Heart left ventricle (tissue), 16 donors: ENCODE measurements around the gene KCNQ1. TPM values are rescaled to one million over a fixed set of nuclear protein-coding genes. Genes with fewer than 3 reads are reported as not detected.

Experiments used
- ATAC-seq, 4 donors: fragments of 200-7000 bp; cut with Tn5 transposase; one replicate each; pipeline ENCODE4 v1.9.1; 2020 to 2022; ENCODE audit warnings: moderate library complexity in 4 of 4, mild to moderate bottlenecking in 3 of 4, moderate number of reproducible peaks in 1 of 4
- DNase-seq, 5 donors: peaks; one replicate each; pipeline ENCODE4 v3.0.0-alpha.2; 2020
- H3K27ac ChIP-seq, 12 donors: fragments of 200-600 bp; sonication (generic) in 4 of 12; one replicate each; pipeline versions ENCODE4 v1.5.0 to v1.8.0; 2016 to 2022; ENCODE audit warnings: mild to moderate bottlenecking in 2 of 12
- H3K27me3 ChIP-seq, 9 donors: fragments of 200-600 bp; sonication (generic) in 2 of 9; one replicate each; pipeline versions ENCODE4 v1.5.1 to v1.8.0; 2016 to 2022; ENCODE audit warnings: mild to moderate bottlenecking in 3 of 9
- H3K36me3 ChIP-seq, 9 donors: fragments of 200-600 bp; sonication (generic) in 2 of 9; one replicate each; pipeline versions ENCODE4 v1.5.0 to v1.8.0; 2018 to 2022; ENCODE audit warnings: mild to moderate bottlenecking in 2 of 9
- H3K4me1 ChIP-seq, 12 donors: fragments of 200-600 bp; sonication (generic) in 4 of 12; one replicate each; pipeline versions ENCODE4 v1.5.0 to v1.8.0; 2016 to 2022; ENCODE audit warnings: mild to moderate bottlenecking in 3 of 12
- H3K4me3 ChIP-seq, 12 donors: fragments of 200-600 bp; sonication (generic) in 4 of 12; one replicate each; pipeline versions ENCODE4 v1.5.0 to v1.8.0; 2017 to 2022; ENCODE audit warnings: mild to moderate bottlenecking in 9 of 12, moderate library complexity in 4 of 12
- H3K9me3 ChIP-seq, 12 donors: fragments of 200-600 bp; sonication (generic) in 4 of 12; one replicate each; pipeline versions ENCODE4 v1.5.0 to v1.8.0; 2016 to 2022; ENCODE audit warnings: mild to moderate bottlenecking in 1 of 12
- POLR2A ChIP-seq, 2 donors: fragments of 450-650 bp; IDR thresholded peaks; one replicate each; pipeline ENCODE4 v1.6.1; 2017; ENCODE audit warnings: antibody characterized with exemption in 2 of 2, mild to moderate bottlenecking in 2 of 2, moderate library complexity in 2 of 2
- WGBS, 4 donors: extraction: QIAGEN DNeasy Blood & Tissue Kit in 2 of 4; methylation state at CpG; one replicate each; pipeline versions ENCODE4 v1.1.5 to v1.1.7; 2013 to 2018; 5-methylcytosine and 5-hydroxymethylcytosine counted together
- intact Hi-C, 10 donors: fragments of 100-400 bp; cut with DNase I; formaldehyde crosslinking; loops; one replicate each; pipeline versions ENCODE4 v1.11.1 to v1.14.2; 2022
- polyA plus RNA-seq, 2 donors: library from polyadenylated mRNA; stranded (reverse); fragments of 200-250 nt; gene quantifications; one replicate each; pipeline ENCODE4 v1.2.3, GENCODE V29; 2013
- total RNA-seq, 9 donors: library from RNA; depleted of rRNA in 2 of 9; stranded (reverse); fragments of >200 nt in 2 of 9; fragmentation: NEBNext Ultra II Directional in 3 of 9; extraction: Animal tissue kit (Norgen Biotek cat#: 25700) in 3 of 9; gene quantifications; one replicate each; pipeline versions ENCODE4 v1.1.0 to v1.2.4, GENCODE V29; 2016 to 2023
- TF ChIP-seq, protein P1 (sequence below), 12 donors: fragments of 200-600 bp; sonication (generic) in 4 of 12; IDR thresholded peaks; one replicate each; pipeline versions ENCODE4 v1.5.0 to v1.8.0; 2018 to 2022; ENCODE audit warnings: antibody characterized with exemption in 12 of 12, mild to moderate bottlenecking in 5 of 12
- donor health status: ischemic (EF 13 %, LVEDD 7.1; RV severe dilation, severe dysfunction).
- donor health status: healthy with polysubstance abuse.
- donor health status: DM: no; HTN: yes; CAD: no.
- donor health status: DM: no; HTN: no; CAD: no.
- donor health status: ischemic (EF 25% LVEDD 6.9; RV normal size, moderate dysfunction).
- donor health status: ischemic (EF 25% LVEDD 5.7; RV mildly dilated, moderate dysfunction).
- donor health status: healthy.
- donor health status: DM: yes; HTN: yes; CAD: no.
- donor health status: ischemic (EF 35%, LVEDD 5.7; RV mildly dilated, moderate dysfunction).
- donor health status: nonischemic (EF 11% LVEDD 7.7; RV severe dilation, severe dysfunction).
- donor health status: DM: yes; HTN: yes; CAD: no.
- donor health status: PGD.
- donor health status: ischemic (EF 29% LVEDD 5.4; RV normal size, mild dysfunction).
- donor health status: nonischemic (EF 23%, LVEDD 6.1; RV moderate dilation, normal function).

Gene KCNQ1
- total and polyA plus RNA-seq, 11 donors = 18.6 to 42.4 (median 31.4) TPM

DNA sequence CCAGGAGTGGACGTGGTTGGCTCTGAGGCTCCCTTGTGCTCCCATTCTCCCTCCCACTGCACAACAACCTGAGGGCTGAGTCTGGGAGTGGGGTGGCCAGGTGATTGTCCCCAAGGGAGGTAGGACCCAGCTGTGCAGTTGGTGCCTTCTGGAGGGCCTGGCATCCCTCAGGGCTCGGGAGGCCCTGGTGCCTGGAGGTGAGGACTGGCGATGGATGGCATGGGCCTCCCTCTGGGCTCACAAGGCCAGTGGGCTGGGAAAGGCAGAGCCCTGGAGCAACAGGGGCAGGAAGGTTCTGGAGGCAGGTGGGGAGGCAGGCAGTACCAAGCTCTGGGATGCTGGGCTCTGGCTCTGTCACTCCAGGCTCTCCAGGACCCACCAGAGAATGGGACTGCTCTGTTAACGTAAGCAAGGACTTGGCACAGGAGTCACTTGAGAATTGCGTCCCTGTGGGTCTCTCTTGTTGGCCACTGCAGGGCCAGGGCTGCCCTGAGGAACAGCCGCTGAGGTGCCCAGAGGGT lies 140.8 kb downstream of the KCNQ1 start:
- TF ChIP-seq, protein P1, sequence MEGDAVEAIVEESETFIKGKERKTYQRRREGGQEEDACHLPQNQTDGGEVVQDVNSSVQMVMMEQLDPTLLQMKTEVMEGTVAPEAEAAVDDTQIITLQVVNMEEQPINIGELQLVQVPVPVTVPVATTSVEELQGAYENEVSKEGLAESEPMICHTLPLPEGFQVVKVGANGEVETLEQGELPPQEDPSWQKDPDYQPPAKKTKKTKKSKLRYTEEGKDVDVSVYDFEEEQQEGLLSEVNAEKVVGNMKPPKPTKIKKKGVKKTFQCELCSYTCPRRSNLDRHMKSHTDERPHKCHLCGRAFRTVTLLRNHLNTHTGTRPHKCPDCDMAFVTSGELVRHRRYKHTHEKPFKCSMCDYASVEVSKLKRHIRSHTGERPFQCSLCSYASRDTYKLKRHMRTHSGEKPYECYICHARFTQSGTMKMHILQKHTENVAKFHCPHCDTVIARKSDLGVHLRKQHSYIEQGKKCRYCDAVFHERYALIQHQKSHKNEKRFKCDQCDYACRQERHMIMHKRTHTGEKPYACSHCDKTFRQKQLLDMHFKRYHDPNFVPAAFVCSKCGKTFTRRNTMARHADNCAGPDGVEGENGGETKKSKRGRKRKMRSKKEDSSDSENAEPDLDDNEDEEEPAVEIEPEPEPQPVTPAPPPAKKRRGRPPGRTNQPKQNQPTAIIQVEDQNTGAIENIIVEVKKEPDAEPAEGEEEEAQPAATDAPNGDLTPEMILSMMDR (IDR thresholded peaks at IDR 0.05) = no peak
- TF ChIP-seq POLR2A (IDR thresholded peaks at IDR 0.05) = no peak
- no peaks in the 10 kb centered on the region for H3K9me3 ChIP-seq
- peaks cover 0 to 15% (median 1%) of the 10 kb centered on the region in 12 donors for H3K4me1 ChIP-seq
- peak in 3 of 5 donors; percentile 4 to 17 (median 7) for DNase-seq
- H3K27ac ChIP-seq = no peak overlapping the region
- H3K4me3 ChIP-seq = no peak overlapping the region
- ATAC-seq = no peak
- no peaks in the 10 kb centered on the region for H3K27me3 ChIP-seq
- intact Hi-C loops = no loop called here
- 93 to 98% (median 95%) methylated on average over 4 to 6 of the region's 6 CpGs for WGBS, 4 donors
- peaks cover 0 to 14% (median 0%) of the 10 kb centered on the region in 9 donors for H3K36me3 ChIP-seq

DNA sequence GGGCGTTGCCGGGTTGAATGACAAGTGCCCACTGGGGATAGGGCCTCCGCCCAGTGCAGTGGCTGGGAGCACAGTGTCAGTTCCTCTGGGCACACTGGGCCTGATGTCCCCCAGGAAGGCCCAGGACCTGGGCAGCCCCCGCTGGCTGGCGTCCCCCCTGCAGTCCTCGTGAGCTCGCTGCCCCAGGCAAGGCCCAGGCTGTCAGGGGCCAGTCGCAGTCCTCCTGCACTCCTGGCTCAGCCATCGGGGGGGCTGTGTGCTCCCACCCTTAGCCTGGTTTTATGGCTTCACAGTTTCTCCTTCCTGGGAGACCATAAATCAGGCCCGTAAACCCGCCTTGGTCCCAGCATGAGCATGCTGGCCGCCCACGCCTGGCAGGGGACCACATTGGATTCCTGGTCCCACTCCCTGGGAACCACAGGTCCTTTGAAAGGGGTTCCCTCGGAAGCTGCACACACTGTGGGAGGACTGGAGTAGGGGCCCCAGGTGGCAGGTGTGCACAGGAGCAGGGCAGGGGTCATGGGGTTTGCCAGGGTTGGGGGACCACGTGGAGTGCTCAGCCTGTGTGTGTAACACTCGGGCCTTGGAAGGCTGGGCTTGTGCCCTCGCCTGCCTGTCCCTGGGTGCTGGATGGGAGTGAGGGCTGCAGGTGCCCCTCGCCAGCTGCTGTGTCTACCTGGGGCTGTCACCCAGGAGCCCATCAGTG lies 141.4 kb downstream of the KCNQ1 start:
- Histone ChIP-seq H3K36me3 (peaks cover 0 to 15% (median 0%) of the 10 kb centered on the region in 9 donors), H3K4me3 (no peak overlapping the region), H3K4me1 (peaks cover 0 to 13% (median 1%) of the 10 kb centered on the region in 12 donors), H3K9me3 (no peaks in the 10 kb centered on the region), H3K27ac (no peak overlapping the region), H3K27me3 (no peaks in the 10 kb centered on the region)
- intact Hi-C loops = no loop called here
- no peak for TF ChIP-seq POLR2A (IDR thresholded peaks at IDR 0.05)
- TF ChIP-seq, protein P1 (IDR thresholded peaks at IDR 0.05) = no peak
- no peak for ATAC-seq
- 91 to 96% (median 94%) methylated on average over 7 to 18 of the region's 18 CpGs for WGBS, 4 donors
- peak in 3 of 5 donors; percentile 5 to 19 (median 14) for DNase-seq

DNA sequence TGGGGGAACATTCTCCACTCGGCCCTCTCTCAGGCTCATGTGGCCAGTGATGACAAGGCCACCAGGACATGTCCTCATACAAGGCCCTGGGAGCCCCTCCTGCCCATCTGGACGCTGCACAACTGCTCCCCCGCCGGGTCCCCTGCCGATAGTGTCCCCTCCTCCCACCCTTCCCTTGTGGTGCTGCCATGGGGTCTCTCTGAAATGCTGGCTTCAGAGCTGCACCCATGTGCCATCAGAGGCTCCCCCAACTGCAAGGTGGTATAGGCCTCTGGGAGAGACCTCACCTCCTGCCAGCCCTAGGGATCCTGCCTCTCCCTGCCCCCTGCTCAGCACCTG lies 142.0 kb downstream of the KCNQ1 start:
- peaks cover 0 to 16% (median 0%) of the 10 kb centered on the region in 9 donors for H3K36me3 ChIP-seq
- ATAC-seq (no peak), DNase-seq (peak in 3 of 5 donors; percentile 11 to 40 (median 13))
- TF ChIP-seq, protein P1 (IDR thresholded peaks at IDR 0.05) = no peak
- TF ChIP-seq POLR2A (IDR thresholded peaks at IDR 0.05) = no peak
- H3K4me3 ChIP-seq = no peak overlapping the region
- H3K9me3 ChIP-seq = no peaks in the 10 kb centered on the region
- WGBS, 4 donors = 83 to 95% (median 88%) methylated on average over 1 to 5 of the region's 5 CpGs
- no peak overlapping the region for H3K27ac ChIP-seq
- intact Hi-C loops = no loop called here
- peaks cover 0 to 13% (median 1%) of the 10 kb centered on the region in 12 donors for H3K4me1 ChIP-seq
- H3K27me3 ChIP-seq = no peaks in the 10 kb centered on the region

DNA sequence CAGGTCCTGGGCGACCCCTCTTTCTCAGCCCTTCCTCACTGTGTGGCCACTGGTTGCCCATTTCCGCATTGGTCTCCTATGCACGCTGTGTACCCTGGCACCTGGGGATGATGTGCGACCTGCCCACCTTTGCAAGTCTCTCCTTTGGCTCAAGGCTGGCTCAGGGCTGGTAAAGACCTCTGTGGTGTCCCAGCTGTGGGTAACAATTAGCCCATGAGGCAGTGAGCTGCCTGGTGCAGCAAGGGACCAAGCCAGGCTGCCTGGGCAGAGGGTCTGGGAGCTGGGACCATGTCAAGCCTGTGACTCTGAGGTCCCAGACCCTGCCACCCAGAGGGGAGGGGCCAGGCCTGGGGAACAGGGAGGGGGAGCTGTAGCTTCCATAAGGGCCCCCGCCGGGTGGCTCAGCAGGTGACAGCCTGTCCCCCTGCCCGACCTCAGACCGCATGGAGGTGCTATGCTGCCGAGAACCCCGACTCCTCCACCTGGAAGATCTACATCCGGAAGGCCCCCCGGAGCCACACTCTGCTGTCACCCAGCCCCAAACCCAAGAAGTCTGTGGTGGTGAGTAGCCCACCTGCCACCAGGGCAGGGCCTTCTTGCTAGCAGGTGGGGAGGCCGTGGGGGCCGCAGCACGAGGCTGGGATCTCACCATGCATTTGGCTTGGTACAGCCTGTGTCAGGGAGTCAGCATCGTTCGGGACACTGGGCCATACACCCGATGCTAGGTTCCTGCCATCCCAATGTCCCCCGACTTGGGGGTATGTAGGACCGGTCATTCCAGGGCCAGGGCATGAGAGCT lies 142.5 kb downstream of the KCNQ1 start:
- Histone ChIP-seq H3K4me3 (no peak overlapping the region), H3K9me3 (no peaks in the 10 kb centered on the region), H3K4me1 (peaks cover 0 to 9% (median under 1%) of the 10 kb centered on the region in 12 donors), H3K27me3 (no peaks in the 10 kb centered on the region), H3K27ac (no peak overlapping the region), H3K36me3 (peaks cover 0 to 16% (median 0%) of the 10 kb centered on the region in 9 donors)
- DNase-seq (peak; percentile 4 to 58 (median 21)), ATAC-seq (no peak)
- intact Hi-C loops = no loop called here
- 91 to 95% (median 93%) methylated on average over 15 to 20 of the region's 20 CpGs for WGBS, 4 donors
- TF ChIP-seq, protein P1 (IDR thresholded peaks at IDR 0.05) = no peak
- TF ChIP-seq POLR2A (IDR thresholded peaks at IDR 0.05) = no peak
